ENCODE data around the gene IDH2. TPM values are rescaled to one million over a fixed set of nuclear protein-coding genes. Genes with fewer than 3 reads are reported as not detected.

Gene IDH2
- total RNA-seq, 2 experiments from 2014 or later: 233 to 260 TPM

DNA sequence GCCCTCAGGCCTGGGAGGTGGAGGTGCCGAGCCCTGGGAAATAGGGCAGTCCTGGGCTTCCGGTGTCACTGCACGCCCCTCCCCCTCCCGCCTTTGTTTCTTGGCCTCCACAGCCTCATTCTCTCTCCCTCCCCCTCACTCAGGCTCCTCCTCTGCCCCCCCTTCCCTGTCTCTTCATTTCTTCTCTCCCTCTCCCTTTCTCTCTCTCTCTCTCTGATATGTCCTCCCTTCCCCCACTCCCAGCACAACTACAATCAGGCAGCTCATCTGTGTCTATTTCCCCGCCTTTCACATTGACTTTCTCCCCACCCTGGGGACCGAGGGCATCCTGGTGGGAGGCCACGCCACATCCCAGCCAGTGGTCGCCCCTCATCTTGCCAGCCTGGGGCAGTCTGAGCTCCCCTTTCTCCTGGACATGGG is 40.2 kb downstream of the IDH2 start:
- Mint-ChIP-seq H3K27ac (peak overlapping the region; percentile 55), H3K36me3 (no peaks in the 10 kb centered on the region), H3K4me1 (peaks cover 27% of the 10 kb centered on the region), H3K27me3 (no peaks in the 10 kb centered on the region), H3K4me3 (no peak overlapping the region), H3K9me3 (no peaks in the 10 kb centered on the region)
- DNase-seq (no peak), ATAC-seq (ENCODE audit: low read depth) (no peak)
- POLR2A ChIA-PET: no interaction called here

DNA sequence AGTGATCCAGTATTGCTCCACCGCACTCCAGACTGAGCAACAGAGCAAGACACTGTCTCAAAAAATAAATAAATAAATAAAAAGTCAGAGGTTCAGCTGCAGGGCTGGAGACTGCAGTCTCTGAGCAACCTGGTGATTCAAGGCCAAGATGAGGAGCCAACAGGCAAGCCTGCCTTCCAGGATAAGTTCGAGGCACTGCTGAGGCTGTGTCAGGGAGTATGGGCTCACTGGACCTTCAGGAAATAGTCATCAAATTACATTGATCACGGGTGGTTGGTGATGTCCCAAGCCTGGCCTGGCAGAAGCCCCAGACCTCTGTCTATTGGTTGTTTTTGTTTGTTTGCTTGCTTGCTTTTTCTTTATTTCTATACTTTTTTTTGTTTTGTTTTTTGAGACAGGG is 41.5 kb downstream of the IDH2 start:
- H3K27ac Mint-ChIP-seq: peak overlapping the region; percentile 21
- DNase-seq (no peak), ATAC-seq (ENCODE audit: low read depth) (no peak)
- POLR2A ChIA-PET: interaction anchor here (1.4 kb wide), 1 partner anchor 167 kb away, joined by 5 read pairs; the partner anchor contains the start of gene AP3S2
- H3K36me3 Mint-ChIP-seq: no peaks in the 10 kb centered on the region
- H3K4me3 Mint-ChIP-seq: no peak overlapping the region
- no peaks in the 10 kb centered on the region for H3K9me3 Mint-ChIP-seq
- peaks cover 27% of the 10 kb centered on the region for H3K4me1 Mint-ChIP-seq
- H3K27me3 Mint-ChIP-seq: no peaks in the 10 kb centered on the region

DNA sequence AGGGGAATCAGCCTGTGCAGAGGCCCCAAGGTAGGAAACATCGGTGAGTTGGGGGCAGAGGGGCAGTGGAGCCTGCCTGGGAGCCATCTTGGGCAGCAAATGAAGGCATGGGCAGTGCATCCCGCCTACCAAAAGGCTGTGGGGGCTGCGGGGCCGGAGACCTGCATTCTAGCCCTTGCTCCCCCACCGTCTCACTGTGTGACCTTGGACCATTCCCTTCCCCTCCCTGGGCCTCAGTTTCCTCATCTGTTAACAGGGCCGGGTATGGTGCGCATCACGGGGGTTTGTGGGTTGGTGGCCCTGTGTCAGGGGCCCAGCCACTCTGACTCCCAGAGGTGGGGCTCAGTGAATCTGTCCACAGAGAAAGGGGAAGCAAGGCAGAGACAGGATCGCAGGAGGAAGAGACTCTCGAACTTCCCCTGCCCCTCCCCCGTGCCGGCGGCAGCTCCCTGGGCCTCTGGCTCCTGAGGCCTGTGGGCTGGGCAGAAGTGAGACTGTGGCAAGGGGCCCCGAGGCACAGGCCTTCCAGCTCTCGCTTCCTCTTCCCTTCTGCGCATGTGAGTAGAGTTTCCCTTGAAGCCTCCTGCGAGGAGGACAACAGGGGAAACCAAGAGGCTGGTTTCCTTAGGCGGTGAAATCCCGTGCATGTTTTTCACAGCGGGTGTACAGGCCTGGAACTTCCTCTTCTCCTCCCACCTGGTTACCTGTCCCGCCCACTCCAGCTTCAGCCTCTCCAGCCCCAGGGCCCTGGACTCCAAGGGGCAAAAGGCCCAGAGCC is 42.9 kb downstream of the IDH2 start:
- H3K27ac Mint-ChIP-seq: peak overlapping the region; percentile 91
- peak overlapping the region; percentile 66 for H3K4me3 Mint-ChIP-seq
- ATAC-seq (ENCODE audit: low read depth) (peak; percentile 99), DNase-seq (peak; percentile 77)
- H3K27me3 Mint-ChIP-seq: no peaks in the 10 kb centered on the region
- H3K36me3 Mint-ChIP-seq: peaks cover 2% of the 10 kb centered on the region
- POLR2A ChIA-PET: interaction anchor here (0.9 to 1.4 kb wide), 7 partner anchors 12 to 57 kb away, joined by 3 to 6 read pairs (median 5); no protein-coding TSS in a partner anchor
- no peaks in the 10 kb centered on the region for H3K9me3 Mint-ChIP-seq
- H3K4me1 Mint-ChIP-seq: peaks cover 27% of the 10 kb centered on the region

DNA sequence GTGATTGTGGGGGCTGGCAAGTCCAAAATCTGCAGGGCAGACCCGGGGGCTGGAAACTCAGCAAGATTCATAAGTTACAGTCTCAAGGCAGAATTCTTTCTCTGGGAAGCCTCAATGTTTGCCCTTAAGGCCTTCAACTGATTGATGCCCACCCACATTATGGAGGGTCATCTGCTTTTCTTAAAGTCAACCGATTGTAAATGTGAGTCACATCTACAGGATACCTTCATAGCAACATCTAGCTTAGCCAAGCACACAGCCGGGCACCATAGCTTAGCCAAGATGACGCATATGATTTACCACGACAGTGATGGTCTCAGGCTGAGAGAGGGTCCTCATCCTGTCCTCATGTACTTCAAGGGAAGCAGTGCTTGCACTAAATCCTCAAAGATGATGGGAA is 43.5 kb downstream of the IDH2 start:
- ATAC-seq (ENCODE audit: low read depth) (no peak), DNase-seq (no peak)
- POLR2A ChIA-PET: interaction anchor here (1.1 to 1.3 kb wide), 4 partner anchors 24 to 56 kb away, joined by 3 to 6 read pairs (median 5); no protein-coding TSS in a partner anchor
- peaks cover 2% of the 10 kb centered on the region for H3K36me3 Mint-ChIP-seq
- peak overlapping the region; percentile 91 for H3K27ac Mint-ChIP-seq
- H3K4me3 Mint-ChIP-seq: peak overlapping the region; percentile 39
- H3K27me3 Mint-ChIP-seq: no peaks in the 10 kb centered on the region
- no peaks in the 10 kb centered on the region for H3K9me3 Mint-ChIP-seq
- H3K4me1 Mint-ChIP-seq: peaks cover 28% of the 10 kb centered on the region

DNA sequence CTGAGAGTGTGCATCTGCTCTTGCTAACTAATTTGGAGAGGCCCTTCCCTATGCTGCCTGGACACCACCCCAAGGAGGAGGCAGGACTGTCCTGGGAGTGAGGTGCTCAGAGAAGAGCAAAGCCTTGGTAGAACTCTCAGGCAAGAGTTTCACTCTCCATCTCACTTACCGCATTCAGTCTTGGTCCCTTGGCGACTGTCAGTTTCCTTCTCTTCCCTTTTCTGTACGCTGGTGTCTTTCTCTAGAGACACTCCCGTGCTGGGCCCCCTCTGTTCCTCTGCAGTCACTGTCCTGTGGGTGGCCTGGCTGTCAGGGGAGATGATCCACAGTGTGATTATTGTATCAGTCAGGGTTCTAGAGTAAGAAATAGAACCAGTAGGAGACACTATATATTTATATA is 44.0 kb downstream of the IDH2 start:
- no peak for DNase-seq
- Mint-ChIP-seq H3K36me3 (peaks cover 2% of the 10 kb centered on the region), H3K9me3 (no peaks in the 10 kb centered on the region), H3K27me3 (no peaks in the 10 kb centered on the region), H3K27ac (peak overlapping the region; percentile 64), H3K4me1 (peaks cover 26% of the 10 kb centered on the region), H3K4me3 (no peak overlapping the region)
- POLR2A ChIA-PET: no interaction called here
- no peak for ATAC-seq (ENCODE audit: low read depth)

DNA sequence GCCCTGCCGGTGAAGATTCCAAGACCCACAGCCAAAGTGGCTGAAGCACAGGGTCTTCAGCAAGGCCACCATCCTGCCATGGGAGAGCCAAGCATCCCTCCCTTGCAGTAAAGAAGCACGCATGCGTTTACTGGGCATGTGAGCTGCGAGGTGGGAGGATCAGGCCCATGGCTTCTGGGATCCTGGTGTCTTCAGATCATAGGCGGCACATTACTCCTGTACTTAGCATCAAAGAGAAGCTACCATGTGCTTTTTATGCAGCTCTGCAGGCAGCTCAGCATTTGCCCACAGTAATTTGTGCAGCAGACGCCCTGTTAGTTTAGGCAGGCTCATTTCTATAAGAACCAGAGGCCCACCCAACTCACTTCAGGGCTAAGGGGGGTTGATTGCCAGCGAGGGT is 45.7 kb downstream of the IDH2 start:
- Mint-ChIP-seq H3K4me1 (peaks cover 21% of the 10 kb centered on the region), H3K27me3 (no peaks in the 10 kb centered on the region), H3K9me3 (no peaks in the 10 kb centered on the region), H3K4me3 (no peak overlapping the region), H3K27ac (no peak overlapping the region), H3K36me3 (peaks cover 2% of the 10 kb centered on the region)
- ATAC-seq (ENCODE audit: low read depth): no peak
- DNase-seq: no peak
- POLR2A ChIA-PET: no interaction called here

DNA sequence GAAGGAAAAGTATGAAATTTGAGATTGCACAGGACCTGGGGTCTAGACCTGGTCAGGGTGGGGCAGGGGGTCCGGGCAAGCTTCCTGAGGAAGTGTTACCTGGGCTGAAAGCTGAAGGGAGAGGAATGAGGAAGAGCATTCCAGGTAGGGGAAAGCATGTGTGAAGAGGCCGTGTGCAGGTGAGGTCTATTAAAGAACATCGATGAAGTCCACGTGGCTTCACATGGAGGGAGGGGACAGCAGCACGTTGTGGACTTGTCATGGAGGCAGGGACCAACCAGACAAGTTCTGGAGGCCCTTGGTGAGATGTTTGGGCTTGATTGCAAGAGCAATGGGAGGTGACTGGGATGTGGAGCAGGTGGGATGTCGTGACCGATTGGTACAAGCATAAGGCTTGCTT is 47.1 kb downstream of the IDH2 start:
- ATAC-seq (ENCODE audit: low read depth) (no peak), DNase-seq (no peak)
- Mint-ChIP-seq H3K27me3 (no peaks in the 10 kb centered on the region), H3K4me3 (no peak overlapping the region), H3K4me1 (peaks cover 19% of the 10 kb centered on the region), H3K9me3 (no peaks in the 10 kb centered on the region), H3K36me3 (peaks cover 2% of the 10 kb centered on the region), H3K27ac (no peak overlapping the region)
- POLR2A ChIA-PET: interaction anchor here (1.4 kb wide), 1 partner anchor 21 kb away, joined by 4 read pairs; no protein-coding TSS in a partner anchor

DNA sequence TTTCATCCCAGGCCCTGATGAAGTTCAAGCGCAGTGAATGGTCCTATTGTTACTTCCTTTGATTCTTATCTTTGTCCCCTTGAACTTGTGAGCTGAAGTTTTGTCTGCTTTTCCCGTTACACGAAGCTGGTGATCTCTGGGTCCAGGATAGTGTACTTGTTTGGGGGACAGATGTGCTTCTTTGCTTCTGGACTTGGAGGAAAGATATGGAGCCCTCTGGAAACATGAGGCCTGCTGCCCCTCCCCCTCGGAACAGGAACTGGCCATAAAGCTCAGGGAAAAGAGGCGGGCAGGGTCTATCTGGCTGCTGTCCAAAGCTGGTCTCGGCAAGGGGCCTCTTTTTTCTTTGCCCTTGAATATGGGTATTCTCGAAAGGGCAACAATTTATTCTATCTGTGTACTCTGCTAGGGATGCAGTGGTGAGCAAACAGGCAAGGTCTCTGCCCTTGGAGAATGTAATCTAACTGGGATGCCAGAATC is 47.6 kb downstream of the IDH2 start:
- POLR2A ChIA-PET: interaction anchor here (1.4 kb wide), 1 partner anchor 20 kb away, joined by 4 read pairs; no protein-coding TSS in a partner anchor
- H3K27me3 Mint-ChIP-seq: no peaks in the 10 kb centered on the region
- no peak overlapping the region for H3K4me3 Mint-ChIP-seq
- ATAC-seq (ENCODE audit: low read depth): no peak
- DNase-seq: no peak
- H3K4me1 Mint-ChIP-seq: peaks cover 15% of the 10 kb centered on the region
- H3K27ac Mint-ChIP-seq: no peak overlapping the region
- H3K36me3 Mint-ChIP-seq: peaks cover 2% of the 10 kb centered on the region
- no peaks in the 10 kb centered on the region for H3K9me3 Mint-ChIP-seq

DNA sequence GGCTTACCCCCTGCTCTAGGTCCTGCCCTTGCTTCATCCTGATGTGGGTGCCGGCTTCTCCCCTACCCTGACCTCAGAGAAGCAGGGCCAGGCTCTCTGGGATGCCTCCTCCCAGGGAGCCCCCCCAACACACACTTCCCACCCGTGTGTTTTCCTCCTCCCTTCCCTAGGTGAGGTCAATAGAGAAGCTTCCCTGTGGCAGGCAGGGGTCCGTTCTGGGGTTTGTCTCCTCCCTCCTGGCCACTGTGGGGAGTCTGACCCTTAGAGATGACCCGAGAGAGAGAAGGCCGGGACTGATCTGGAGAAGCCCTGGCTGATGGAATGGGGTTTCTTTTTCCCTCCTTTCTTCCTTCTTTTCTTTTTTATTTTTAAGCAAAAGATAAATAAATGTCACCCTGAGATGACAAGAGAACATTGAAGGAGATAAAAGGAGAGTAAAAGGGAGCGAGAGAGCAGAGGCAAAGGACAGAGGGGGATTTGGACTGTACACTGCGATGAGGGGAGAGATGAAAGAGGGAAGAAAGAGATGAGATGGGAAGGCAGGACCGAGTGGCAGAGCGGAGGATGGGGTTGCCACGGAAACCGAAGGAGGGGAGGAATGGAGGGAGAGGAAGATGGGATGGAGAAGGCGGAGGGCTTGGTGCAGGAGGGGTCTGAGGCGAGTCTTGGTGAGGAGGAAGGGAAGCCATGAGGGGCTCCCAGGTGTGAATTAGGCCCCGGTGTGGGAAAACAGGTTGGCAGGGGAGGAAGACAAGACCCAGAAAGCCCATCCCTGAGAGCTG is 48.4 kb downstream of the IDH2 start:
- Mint-ChIP-seq H3K36me3 (peaks cover 2% of the 10 kb centered on the region), H3K4me3 (no peak overlapping the region), H3K27me3 (no peaks in the 10 kb centered on the region), H3K9me3 (no peaks in the 10 kb centered on the region), H3K4me1 (peaks cover 9% of the 10 kb centered on the region), H3K27ac (peak overlapping the region; percentile 66)
- DNase-seq (no peak), ATAC-seq (ENCODE audit: low read depth) (no peak)
- POLR2A ChIA-PET: interaction anchor here (0.7 to 1.4 kb wide), 2 partner anchors 20 to 42 kb away, joined by 3 to 4 read pairs; no protein-coding TSS in a partner anchor

DNA sequence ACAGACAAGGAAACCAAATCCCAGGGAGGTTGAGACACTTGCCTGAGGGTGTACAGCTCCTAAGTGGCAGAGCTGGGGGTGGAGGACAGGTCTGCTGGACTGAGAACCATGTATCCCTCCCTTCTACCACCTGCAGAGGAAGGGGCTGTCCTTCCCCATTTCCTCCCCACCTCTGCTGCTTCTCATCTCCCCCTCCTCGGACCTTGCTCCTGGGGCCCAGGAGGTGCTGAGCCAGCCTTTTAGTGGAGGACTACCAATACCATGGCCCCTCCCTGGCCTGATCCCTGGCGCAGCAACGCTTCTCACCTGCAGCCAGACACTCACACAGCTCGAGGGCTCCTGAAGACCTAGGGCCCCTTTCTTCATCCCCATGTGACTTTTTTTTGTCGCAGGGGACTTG is 50.4 kb downstream of the IDH2 start:
- ATAC-seq (ENCODE audit: low read depth) (no peak), DNase-seq (no peak)
- POLR2A ChIA-PET: interaction anchor here (0.6 kb wide), 1 partner anchor 22 kb away, joined by 6 read pairs; no protein-coding TSS in a partner anchor
- Mint-ChIP-seq H3K4me3 (no peak overlapping the region), H3K27me3 (no peaks in the 10 kb centered on the region), H3K36me3 (peaks cover 2% of the 10 kb centered on the region), H3K9me3 (no peaks in the 10 kb centered on the region), H3K27ac (no peak overlapping the region), H3K4me1 (peaks cover 4% of the 10 kb centered on the region)

DNA sequence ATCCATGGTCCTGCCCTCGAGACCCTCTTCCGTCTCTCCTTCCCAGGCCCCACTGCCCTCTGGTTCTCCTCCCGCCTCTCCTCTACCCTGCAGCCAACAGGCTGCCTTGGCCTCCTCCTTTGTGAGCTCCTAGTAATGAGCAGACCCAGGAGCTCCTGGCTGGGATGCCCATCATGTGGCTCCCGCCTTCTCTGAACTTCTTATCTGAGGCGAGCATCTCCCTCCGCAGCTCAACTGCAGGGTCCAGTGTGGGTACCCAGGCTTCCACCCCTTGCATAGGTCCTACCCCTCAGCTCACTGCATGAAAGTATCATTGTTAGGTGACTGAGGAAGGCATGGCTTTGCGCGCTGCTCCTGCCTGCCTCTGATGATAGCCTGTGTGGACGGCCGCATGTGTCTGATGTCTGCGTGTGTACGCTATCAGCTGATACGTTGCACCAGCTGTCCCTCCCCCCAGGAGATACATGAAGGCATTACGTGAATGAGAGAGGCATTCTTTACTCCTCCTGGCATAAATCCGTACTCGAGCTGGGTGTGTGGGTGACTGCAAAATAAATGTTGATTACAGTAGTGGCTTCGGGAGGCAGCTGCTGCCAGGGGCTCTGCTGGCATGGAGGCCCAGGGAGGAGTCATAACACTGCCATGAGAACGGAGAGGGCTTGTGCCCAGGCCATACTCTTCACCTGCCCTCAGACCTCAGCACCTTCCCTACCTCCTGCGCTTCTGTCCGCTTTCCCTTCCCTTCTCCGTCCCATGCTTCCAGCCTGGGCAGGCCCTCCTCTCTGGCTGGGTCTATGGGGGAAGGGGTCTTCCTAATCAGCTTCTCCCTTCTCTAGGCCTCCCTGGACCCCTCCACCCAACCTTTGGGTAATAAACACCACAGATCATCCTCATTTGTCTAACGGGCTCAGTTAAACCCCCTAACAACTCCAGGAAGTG is 52.3 kb downstream of the IDH2 start:
- peaks cover 4% of the 10 kb centered on the region for H3K4me1 Mint-ChIP-seq
- H3K27me3 Mint-ChIP-seq: no peaks in the 10 kb centered on the region
- POLR2A ChIA-PET: no interaction called here
- no peaks in the 10 kb centered on the region for H3K9me3 Mint-ChIP-seq
- DNase-seq (no peak), ATAC-seq (ENCODE audit: low read depth) (no peak)
- peak overlapping the region; percentile 30 for H3K27ac Mint-ChIP-seq
- no peaks in the 10 kb centered on the region for H3K36me3 Mint-ChIP-seq
- H3K4me3 Mint-ChIP-seq: no peak overlapping the region

DNA sequence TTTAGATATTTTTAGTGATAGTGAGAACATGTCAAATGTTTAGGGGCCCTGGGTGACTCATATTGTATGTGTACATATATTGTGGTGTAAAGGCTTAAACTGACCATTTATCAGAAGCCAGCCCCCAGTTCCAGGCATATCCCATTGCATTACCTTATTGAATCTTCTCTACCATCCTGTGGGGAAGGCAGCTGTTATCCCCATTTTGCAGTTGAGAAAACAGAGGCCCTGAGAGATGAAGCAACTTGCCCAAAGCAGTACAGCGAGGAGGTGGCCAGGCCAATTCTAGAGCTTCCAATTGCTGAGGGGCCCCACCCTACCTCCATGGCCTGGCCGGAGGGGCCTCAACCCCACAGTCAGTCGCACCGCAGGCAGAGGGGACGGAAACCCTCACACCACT is 53.2 kb downstream of the IDH2 start:
- Mint-ChIP-seq H3K9me3 (no peaks in the 10 kb centered on the region), H3K4me3 (no peak overlapping the region), H3K4me1 (peaks cover 3% of the 10 kb centered on the region), H3K27ac (no peak overlapping the region), H3K36me3 (no peaks in the 10 kb centered on the region), H3K27me3 (no peaks in the 10 kb centered on the region)
- ATAC-seq (ENCODE audit: low read depth) (no peak), DNase-seq (no peak)
- POLR2A ChIA-PET: no interaction called here

Measured in activated naive CD8-positive, alpha-beta T cell treated with anti-CD3 and anti-CD28 coated beads, Interleukin-2, amount 10 ng/mL, durations not matched to agents 7 days and 5 days (primary cell).